ENCODE data around the gene FCRL5.

FCRL5 gene

GRCh38 chr1:157551694-157552693, at the start of gene FCRL5:
FCRL5 (minus strand) TSS chr1:157552515; CDS start chr1:157552362, 153 bp downstream.
- Histone ChIP-seq H3K4me1 (ENCODE audit: insufficient read depth, low read length) (no peaks in the 10 kb centered on the region), H3K27me3 (ENCODE audit: insufficient read depth, low read length) (no peaks in the 10 kb centered on the region), H3K9me3 (ENCODE audit: low read length) (no peaks in the 10 kb centered on the region), H3K36me3 (ENCODE audit: insufficient read depth, low read length) (no peaks in the 10 kb centered on the region), H3K4me3 (ENCODE audit: low read length) (no peak within 1 kb of the TSS), H2AFZ (ENCODE audit: low read depth, low read length) (no peak within 1 kb of the TSS)

DNA sequence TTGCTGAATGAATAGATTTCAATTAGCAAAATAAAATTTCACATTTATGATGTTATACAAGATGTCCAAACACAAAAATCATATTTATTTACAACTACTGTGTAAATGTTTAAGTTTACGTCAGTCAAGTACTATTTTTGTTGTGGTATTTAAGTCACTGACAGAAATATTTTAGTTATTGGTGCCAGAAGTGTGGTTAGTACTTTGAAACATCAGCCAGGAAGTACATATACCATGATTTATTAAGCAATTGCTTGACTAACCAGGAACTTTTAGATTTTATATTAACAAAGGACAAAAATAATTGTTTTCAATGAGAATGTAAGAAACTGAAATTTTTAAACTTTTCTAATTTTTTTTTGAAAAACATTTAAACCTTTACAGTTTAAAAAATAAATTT, 47.9 kb upstream of the FCRL5 start:
- Histone ChIP-seq H3K4me3 (ENCODE audit: low read length) (no peak overlapping the region), H3K4me1 (ENCODE audit: insufficient read depth, low read length) (no peaks in the 10 kb centered on the region), H2AFZ (ENCODE audit: low read depth, low read length) (no peak overlapping the region), H3K27me3 (ENCODE audit: insufficient read depth, low read length) (no peaks in the 10 kb centered on the region), H3K36me3 (ENCODE audit: insufficient read depth, low read length) (no peaks in the 10 kb centered on the region), H3K9me3 (ENCODE audit: low read length) (no peaks in the 10 kb centered on the region)

DNA sequence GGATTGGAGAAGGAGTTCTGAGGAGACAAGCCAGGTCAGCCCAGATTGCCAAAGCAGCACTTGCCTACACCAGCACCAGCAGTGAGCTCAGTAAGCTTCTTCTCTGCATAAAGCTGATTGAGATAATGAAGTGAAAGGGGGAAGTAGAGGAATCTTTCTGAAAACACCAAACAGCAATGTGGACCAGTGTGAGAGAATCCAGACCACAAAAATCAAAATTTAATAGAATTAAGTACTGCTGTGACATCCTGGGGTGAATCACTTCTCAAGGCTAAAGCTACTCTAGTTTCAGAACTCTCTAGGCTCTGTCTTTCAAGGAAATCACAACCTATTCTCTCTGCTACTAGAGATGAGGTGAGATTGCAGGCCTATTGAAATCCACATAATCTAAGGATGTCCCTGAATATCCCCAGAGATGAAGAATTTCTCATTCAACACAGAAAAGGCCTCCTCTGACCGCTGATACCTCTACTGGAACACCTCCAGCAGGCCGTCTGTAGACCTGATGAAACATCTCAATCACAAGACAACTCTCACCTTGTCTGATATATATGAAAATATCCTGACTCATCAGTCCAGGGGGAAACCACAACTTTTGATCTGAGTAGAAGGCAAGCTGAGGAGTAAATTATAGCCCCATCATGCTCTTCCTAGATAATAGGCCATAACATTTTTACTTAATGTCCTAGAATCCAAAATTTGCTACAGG, 45.8 kb upstream of the FCRL5 start, which contains the start of gene FCRL4:
FCRL4 (minus strand) TSS at position 127 of the 709 bp plus-strand sequence. CDS start 141 bp downstream, outside the sequence.
- Histone ChIP-seq H3K27me3 (ENCODE audit: insufficient read depth, low read length) (no peaks in the 10 kb centered on the region), H3K4me3 (ENCODE audit: low read length) (no peak within 1 kb of the TSS), H3K9me3 (ENCODE audit: low read length) (no peaks in the 10 kb centered on the region), H2AFZ (ENCODE audit: low read depth, low read length) (no peak within 1 kb of the TSS), H3K36me3 (ENCODE audit: insufficient read depth, low read length) (no peaks in the 10 kb centered on the region), H3K4me1 (ENCODE audit: insufficient read depth, low read length) (no peaks in the 10 kb centered on the region)

DNA sequence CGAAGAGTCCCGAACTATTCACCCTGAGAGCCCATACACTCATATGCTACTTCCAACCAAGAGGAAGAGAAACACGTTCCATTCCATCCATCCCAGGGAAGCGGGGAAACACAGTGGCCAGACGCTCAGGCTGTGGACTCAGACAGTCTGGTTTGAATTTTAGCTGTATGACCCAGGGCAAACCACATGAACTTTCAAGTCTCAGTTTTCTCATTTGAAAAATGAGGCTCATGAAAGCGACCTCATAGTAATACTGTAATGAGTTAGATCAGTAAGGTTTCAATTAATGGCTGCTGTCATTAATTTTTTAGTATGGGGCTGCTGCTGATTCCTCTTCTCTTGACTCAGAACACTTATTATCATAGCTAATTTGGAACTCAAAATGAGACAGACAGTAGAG, 44.1 kb upstream of the FCRL5 start:
- H3K9me3 ChIP-seq (ENCODE audit: low read length), result no peaks in the 10 kb centered on the region
- no peaks in the 10 kb centered on the region for H3K36me3 ChIP-seq (ENCODE audit: insufficient read depth, low read length)
- H2AFZ ChIP-seq (ENCODE audit: low read depth, low read length), result no peak overlapping the region
- H3K27me3 ChIP-seq (ENCODE audit: insufficient read depth, low read length), result no peaks in the 10 kb centered on the region
- H3K4me1 ChIP-seq (ENCODE audit: insufficient read depth, low read length), result no peaks in the 10 kb centered on the region
- no peak overlapping the region for H3K4me3 ChIP-seq (ENCODE audit: low read length)

DNA sequence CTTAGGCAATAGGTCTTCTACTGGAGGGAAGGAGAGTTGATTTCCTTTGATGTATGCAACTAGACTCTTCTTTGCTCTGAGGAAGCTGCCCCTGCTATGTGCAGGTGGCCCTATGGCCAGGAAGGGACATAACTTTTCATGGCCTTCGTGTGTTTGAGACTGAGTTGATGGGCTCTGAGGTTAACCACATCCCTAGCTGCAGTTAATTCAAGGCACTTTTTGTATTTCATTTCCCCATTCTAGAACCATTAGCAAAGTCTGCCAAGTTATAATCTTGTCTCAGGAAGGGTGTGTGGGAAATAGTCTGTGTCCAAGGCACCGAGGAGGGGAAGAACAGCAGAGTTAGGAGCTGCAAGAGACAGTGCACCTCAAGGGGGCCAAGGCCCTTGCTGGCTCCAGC, 43.0 kb upstream of the FCRL5 start:
- no peaks in the 10 kb centered on the region for H3K9me3 ChIP-seq (ENCODE audit: low read length)
- H3K36me3 ChIP-seq (ENCODE audit: insufficient read depth, low read length), result no peaks in the 10 kb centered on the region
- H3K27me3 ChIP-seq (ENCODE audit: insufficient read depth, low read length), result no peaks in the 10 kb centered on the region
- no peaks in the 10 kb centered on the region for H3K4me1 ChIP-seq (ENCODE audit: insufficient read depth, low read length)
- H2AFZ ChIP-seq (ENCODE audit: low read depth, low read length), result no peak overlapping the region
- H3K4me3 ChIP-seq (ENCODE audit: low read length), result no peak overlapping the region

- no peaks in the 10 kb centered on the region for H3K36me3 ChIP-seq (ENCODE audit: insufficient read depth, low read length)
- no peaks in the 10 kb centered on the region for H3K27me3 ChIP-seq (ENCODE audit: insufficient read depth, low read length)
- no peaks in the 10 kb centered on the region for H3K4me1 ChIP-seq (ENCODE audit: insufficient read depth, low read length)
- H2AFZ ChIP-seq (ENCODE audit: low read depth, low read length), result no peak overlapping the region
- H3K9me3 ChIP-seq (ENCODE audit: low read length), result no peaks in the 10 kb centered on the region
- no peak overlapping the region for H3K4me3 ChIP-seq (ENCODE audit: low read length)
Measured at GRCh38 chr1:157585984-157586383, 33.7 kb upstream of the FCRL5 start.

GRCh38 chr1:157584503-157584902, 32.2 kb upstream of the FCRL5 start:
- Histone ChIP-seq H3K9me3 (ENCODE audit: low read length) (no peaks in the 10 kb centered on the region), H2AFZ (ENCODE audit: low read depth, low read length) (no peak overlapping the region), H3K36me3 (ENCODE audit: insufficient read depth, low read length) (no peaks in the 10 kb centered on the region), H3K4me3 (ENCODE audit: low read length) (no peak overlapping the region), H3K4me1 (ENCODE audit: insufficient read depth, low read length) (no peaks in the 10 kb centered on the region), H3K27me3 (ENCODE audit: insufficient read depth, low read length) (no peaks in the 10 kb centered on the region)

GRCh38 chr1:157580828-157581210, 28.5 kb upstream of the FCRL5 start:
- no peaks in the 10 kb centered on the region for H3K36me3 ChIP-seq (ENCODE audit: insufficient read depth, low read length)

GRCh38 chr1:157580179-157580827, 28.0 kb upstream of the FCRL5 start:
- Histone ChIP-seq H3K27me3 (ENCODE audit: insufficient read depth, low read length) (no peaks in the 10 kb centered on the region), H3K36me3 (ENCODE audit: insufficient read depth, low read length) (no peaks in the 10 kb centered on the region), H2AFZ (ENCODE audit: low read depth, low read length) (no peak overlapping the region), H3K9me3 (ENCODE audit: low read length) (no peaks in the 10 kb centered on the region), H3K4me1 (ENCODE audit: insufficient read depth, low read length) (no peaks in the 10 kb centered on the region), H3K4me3 (ENCODE audit: low read length) (no peak overlapping the region)

More at GRCh38 chr1:157580828-157581210, 28.5 kb upstream of the FCRL5 start:
- Histone ChIP-seq H3K9me3 (ENCODE audit: low read length) (no peaks in the 10 kb centered on the region), H3K4me3 (ENCODE audit: low read length) (no peak overlapping the region), H2AFZ (ENCODE audit: low read depth, low read length) (no peak overlapping the region), H3K27me3 (ENCODE audit: insufficient read depth, low read length) (no peaks in the 10 kb centered on the region), H3K4me1 (ENCODE audit: insufficient read depth, low read length) (no peaks in the 10 kb centered on the region)

DNA sequence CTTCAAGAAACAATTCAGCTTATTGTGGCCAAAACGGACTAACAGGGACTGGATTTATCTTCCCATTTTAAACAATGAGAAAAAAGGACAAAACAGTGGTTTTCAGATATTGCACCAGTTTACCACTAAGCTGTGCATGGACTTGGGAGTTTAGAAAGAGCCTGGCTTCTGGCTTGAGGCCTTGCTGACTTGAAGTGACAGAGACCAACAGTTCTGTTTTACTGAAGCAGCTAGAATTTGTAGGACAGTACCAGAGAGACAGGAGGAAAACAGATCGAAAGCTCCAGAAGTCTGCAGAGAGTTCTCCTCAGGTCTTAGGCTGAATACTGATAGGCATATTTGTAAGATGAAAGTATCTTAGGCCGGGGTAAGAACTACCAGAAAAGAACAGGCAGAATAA, 25.1 kb upstream of the FCRL5 start:
- no peaks in the 10 kb centered on the region for H3K9me3 ChIP-seq (ENCODE audit: low read length)
- H3K4me3 ChIP-seq (ENCODE audit: low read length), result no peak overlapping the region
- H3K36me3 ChIP-seq (ENCODE audit: insufficient read depth, low read length), result no peaks in the 10 kb centered on the region
- no peak overlapping the region for H2AFZ ChIP-seq (ENCODE audit: low read depth, low read length)
- H3K27me3 ChIP-seq (ENCODE audit: insufficient read depth, low read length), result no peaks in the 10 kb centered on the region
- no peaks in the 10 kb centered on the region for H3K4me1 ChIP-seq (ENCODE audit: insufficient read depth, low read length)

GRCh38 chr1:157575744-157576143, 23.4 kb upstream of the FCRL5 start:
- no peaks in the 10 kb centered on the region for H3K27me3 ChIP-seq (ENCODE audit: insufficient read depth, low read length)
- no peak overlapping the region for H2AFZ ChIP-seq (ENCODE audit: low read depth, low read length)
- no peaks in the 10 kb centered on the region for H3K4me1 ChIP-seq (ENCODE audit: insufficient read depth, low read length)
- H3K4me3 ChIP-seq (ENCODE audit: low read length), result no peak overlapping the region
- H3K9me3 ChIP-seq (ENCODE audit: low read length), result no peaks in the 10 kb centered on the region
- H3K36me3 ChIP-seq (ENCODE audit: insufficient read depth, low read length), result no peaks in the 10 kb centered on the region

- Histone ChIP-seq H3K4me1 (ENCODE audit: insufficient read depth, low read length) (no peaks in the 10 kb centered on the region), H3K36me3 (ENCODE audit: insufficient read depth, low read length) (no peaks in the 10 kb centered on the region), H3K4me3 (ENCODE audit: low read length) (no peak overlapping the region), H3K27me3 (ENCODE audit: insufficient read depth, low read length) (no peaks in the 10 kb centered on the region), H3K9me3 (ENCODE audit: low read length) (no peaks in the 10 kb centered on the region), H2AFZ (ENCODE audit: low read depth, low read length) (no peak overlapping the region)
Measured at GRCh38 chr1:157574836-157575235, 22.5 kb upstream of the FCRL5 start.
